ENCODE measurements around the gene SLC25A21.
"Not testable (repeated sequence)": the region's sequence is repeated elsewhere in the genome, so short reads cannot be mapped to it uniquely, and the experiment has no call there.

Gene SLC25A21

DNA sequence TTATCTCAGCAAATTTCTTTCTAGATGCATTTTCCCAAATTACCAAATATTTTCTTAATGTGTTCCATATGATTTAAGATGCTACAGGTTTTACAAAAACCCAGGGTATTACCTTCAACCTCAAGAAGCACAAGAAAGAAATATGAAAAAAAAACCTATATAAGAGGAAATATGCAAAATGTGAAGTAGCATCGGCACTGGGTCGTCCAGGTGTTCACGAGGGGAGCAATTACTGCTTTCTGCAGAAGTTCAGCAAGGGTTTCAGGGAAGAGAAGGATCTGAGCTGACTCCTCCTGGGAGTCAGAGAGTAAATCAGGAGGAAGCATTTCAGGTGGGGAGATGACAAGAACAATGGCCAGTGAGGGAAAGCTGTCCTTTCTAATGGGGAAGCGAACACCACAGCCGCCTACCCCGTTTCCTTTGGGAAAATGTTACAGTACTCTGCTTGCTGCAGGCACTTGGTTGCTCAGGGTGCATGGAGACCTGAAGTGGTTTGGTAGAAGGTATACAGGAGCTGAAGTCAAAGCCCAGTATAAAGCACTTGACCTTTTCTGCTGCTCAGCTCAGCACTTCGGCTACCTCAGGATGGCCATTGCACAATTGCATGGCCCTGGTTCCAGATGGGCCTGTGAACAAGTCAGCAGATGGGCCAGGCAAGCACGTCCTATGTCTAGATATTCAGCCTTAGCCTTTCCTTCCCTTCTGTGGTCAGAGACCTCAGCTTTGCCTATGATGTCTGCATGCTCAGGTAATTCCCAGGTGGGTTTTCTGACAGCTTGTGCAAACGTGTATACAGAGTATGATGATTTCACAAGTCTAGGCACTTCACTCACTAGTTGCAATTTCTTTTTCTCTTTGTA lies 355.1 kb downstream of the SLC25A21 start:
- no peak for DNase-seq

- no peak for DNase-seq
Measured at GRCh38 chr14:36816481-36816880, 355.9 kb downstream of the SLC25A21 start.

DNA sequence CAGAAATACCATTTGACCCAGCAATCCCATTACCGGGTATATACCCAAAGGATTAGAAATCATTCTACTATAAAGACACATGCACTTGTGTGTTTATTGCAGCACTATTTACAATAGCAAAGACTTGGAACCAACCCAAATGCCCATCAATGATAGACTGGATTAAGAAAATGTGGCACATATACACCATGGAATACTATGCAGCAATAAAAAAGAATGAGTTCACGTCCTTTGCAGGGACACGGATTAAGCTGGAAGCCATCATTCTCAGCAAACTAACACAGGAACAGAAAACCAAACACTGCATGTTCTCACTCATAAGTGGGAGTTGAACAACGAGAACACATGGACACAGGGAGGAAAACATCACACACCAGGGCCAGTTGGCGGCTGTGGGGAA lies 357.6 kb downstream of the SLC25A21 start:
- DNase-seq: not testable (repeated sequence)

- DNase-seq: no peak
Measured at GRCh38 chr14:36810209-36810608, 362.2 kb downstream of the SLC25A21 start.

- no peak for DNase-seq
Measured at GRCh38 chr14:36807727-36808126, 364.7 kb downstream of the SLC25A21 start.

- DNase-seq: no peak
Measured at GRCh38 chr14:36805131-36805559, 367.3 kb downstream of the SLC25A21 start.

GRCh38 chr14:36797634-36798033 lies 374.8 kb downstream of the SLC25A21 start:
- DNase-seq: no peak

DNA sequence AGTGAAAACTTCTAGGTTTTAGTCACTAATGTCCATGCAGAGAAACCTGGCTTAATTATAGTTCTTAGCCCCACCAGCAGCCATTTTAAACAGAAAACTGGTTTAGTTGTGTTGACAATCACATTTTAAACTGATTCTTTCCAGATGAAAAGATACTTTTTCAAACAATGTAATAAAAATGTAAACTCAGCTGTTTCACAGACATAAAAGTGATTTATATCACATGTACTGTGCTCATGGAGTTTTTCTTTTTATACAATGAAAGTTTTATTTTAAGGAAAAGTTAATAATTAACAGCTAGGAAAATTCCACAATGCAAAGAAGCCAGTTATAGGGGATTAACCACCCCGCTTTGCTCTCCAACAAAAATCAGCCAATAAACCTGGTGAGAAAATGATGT lies 381.0 kb downstream of the SLC25A21 start:
- no peak for DNase-seq

GRCh38 chr14:36785511-36785910 lies 386.9 kb downstream of the SLC25A21 start:
- no peak for DNase-seq

- no peak for DNase-seq
Measured at GRCh38 chr14:36784541-36784940, 387.9 kb downstream of the SLC25A21 start.

DNA sequence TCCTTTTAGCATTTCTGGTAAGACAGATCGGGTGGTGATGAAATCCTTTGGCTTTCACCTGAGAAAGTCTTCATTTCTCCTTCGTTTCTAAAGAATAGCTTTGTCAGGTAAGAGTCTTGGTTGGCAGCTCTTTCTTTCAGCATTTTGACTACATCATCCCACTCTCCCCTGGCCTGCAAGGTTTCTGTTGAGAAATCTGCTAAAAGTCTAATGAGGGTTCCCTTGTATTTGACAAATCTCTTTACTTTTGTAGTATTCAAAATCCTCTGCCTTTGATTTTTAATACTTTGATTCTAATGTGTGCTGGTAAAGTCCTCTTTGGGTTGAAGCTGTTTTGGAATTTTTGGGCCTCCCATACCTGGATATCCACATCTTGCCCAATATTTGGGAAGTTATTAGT lies 390.5 kb downstream of the SLC25A21 start:
- no peak for DNase-seq

DNA sequence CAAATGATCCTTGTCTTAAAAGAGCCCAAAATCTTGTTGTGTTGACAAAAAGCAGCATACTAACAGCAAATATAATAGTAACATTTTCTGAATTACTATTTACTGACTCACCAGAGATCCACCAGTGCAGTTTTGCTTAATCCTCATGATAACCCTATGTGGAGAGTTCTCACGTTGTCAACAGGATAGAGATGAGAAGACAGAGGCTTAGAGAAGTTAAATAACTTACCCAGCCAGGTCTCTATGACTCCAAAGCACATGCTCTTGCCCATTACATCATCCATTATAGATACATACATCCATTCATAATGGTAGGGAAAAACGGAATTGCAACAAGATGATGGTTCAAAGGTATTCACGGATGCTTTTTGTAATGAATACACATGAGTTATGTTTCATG lies 398.8 kb downstream of the SLC25A21 start:
- DNase-seq: no peak

DNA sequence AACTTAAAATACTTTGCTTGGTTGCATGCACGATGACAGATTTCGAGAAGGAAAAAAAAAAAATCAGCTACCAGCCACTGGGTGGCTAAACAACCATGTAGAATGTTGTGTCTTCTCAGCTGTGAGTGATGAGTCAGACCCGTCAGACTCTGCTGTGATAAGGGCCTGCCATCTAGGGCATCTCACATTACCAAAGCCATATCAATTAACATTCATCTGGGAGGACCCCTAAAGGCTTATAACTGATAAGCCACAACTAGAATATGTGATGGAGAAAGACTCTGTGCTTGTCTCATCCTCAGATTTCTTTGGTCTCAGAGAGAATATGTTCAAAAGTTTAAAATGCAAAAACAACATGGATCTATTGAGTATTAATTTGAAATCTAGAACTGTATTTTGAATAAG lies 399.3 kb downstream of the SLC25A21 start:
- DNase-seq: no peak

DNA sequence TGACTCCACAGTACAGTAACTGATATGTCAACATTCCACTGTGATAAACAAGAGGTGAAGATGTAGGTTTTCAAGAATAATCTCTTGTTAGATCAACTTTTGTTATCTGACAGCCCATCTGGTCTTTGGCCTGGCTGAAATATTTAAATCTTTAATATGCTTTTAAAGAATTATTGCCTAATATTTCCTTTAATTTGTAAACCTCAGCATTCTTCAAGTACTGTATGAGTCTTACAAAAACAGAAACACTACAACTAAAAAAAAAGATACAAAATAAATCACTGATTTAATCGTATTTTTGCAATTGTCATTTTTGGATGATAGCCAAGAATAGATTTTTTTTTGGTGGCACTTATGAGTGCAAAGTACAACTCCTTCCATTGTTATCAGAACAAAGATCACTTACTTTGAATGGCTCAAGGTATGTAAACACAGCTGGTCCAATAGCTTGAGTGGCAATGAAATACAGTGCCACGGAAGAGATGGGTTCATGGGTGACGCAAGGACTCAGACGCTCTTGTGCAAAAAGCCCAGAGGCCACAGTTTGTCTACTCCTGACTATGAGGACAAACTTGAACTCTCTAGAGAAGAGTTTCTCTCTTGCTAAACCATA lies 401.3 kb downstream of the SLC25A21 start:
- DNase-seq: no peak

- no peak for DNase-seq
Measured at GRCh38 chr14:36768638-36769337, 403.6 kb downstream of the SLC25A21 start.

DNA sequence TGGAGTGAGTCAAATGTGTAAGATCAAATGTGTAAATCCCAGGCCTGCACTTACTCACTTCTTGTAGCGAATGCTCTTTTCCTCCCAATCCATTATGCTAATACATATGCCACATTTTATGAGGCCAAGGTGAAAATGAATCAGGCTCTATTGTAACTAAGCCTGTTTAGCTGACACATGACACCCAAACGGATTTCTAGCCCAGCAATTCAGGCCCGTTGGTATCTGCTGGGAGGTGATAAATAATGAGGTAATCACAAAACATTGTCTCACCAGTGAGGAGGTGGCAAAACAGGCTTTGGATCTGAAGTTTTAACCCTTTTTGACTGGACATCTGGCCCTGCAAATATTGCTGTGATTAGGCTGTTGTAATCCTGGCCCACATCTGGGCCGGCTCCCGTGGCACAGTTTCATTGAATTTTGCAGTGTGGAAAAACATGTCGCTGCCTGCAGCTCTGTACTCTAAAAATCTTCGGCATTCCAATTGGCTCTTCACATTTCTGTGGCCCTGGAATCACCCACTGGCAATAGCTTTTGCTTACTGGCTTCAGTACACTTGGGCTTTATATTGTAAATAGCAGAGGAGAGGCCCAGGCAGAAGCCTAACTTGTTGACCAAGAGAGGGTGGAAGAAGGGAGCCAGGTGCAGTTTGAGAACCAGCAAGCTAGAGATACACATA lies 404.7 kb downstream of the SLC25A21 start:
- no peak for DNase-seq

DNA sequence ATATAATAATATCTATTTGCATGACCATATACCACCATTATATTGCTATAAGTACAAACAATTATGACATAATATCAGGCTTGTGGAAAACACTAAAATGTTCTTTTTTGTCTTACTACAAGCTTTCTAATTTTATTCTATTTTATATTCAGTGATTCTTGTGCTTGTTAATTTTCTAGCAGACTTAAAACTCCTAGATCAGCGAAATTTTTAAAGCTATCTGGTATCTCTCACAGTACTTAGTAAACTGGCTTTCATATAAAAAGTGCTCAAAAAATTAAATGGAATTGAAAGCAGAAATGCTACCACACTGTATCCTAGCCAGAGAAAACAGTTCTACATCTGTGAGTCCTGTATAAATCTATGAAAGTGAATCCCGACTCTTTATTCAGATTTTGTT lies 405.4 kb downstream of the SLC25A21 start:
- DNase-seq: no peak

DNA sequence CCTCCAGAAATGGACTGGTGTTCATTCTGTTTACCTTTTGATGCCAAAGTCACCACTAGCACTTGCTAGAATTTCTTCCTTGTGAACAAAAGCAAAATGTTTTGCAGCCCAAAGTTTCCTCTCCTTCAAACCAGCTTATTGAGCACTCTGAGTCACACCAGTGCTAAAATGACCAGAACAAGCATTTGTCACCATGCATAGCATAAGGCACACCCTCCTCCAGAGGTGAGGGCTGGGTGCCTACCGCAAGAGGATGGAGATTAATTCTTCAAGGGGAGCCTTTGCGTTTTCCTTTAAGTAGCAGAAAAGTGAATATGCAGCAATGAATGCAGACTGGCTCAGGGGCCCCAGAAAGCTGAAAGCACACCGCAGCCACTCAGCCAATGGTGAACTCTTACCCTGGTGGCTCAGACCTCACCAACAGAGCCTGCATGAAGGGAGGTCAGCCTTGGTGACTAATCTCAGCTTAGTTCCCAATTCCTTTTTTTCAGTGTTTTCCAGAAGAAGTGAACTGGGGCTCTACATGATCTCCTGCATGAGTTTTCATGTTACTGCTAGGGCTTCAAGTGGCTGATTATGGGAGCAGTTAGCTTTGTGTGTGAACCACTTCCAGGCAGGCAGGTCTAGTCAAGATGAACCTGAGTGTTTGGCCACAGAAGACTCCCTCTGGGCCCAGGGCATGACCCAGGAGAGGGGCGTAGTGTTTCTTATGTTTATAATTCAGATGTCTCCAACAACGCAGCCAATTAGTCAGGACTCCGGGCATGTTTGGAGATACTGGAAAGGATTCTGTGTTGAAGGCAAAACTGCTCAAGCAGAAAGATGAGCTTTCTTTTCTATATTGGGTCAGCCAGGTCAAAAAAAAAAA lies 414.4 kb downstream of the SLC25A21 start:
- DNase-seq: no peak

GRCh38 chr14:36756226-36756625 lies 416.2 kb downstream of the SLC25A21 start:
- no peak for DNase-seq

DNA sequence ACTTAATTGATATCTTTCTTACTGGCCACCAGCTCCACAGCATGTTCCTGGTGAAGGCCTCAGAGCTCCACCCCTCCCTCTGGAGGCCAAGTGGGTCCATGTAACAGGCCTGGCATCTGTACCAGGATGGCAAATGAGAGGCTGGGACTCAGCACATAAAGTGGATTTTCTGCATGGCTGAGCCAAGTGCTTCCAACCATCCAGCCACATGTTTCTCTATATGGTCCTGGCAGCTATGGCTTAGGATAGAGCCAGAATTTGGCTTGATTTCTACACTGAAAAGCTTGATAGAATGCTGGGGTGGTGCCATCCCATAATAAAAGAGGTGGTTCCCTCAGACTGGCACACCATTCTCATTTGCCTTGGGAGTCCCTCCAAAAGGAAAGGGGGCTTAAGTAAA lies 416.6 kb downstream of the SLC25A21 start:
- DNase-seq: no peak

DNA sequence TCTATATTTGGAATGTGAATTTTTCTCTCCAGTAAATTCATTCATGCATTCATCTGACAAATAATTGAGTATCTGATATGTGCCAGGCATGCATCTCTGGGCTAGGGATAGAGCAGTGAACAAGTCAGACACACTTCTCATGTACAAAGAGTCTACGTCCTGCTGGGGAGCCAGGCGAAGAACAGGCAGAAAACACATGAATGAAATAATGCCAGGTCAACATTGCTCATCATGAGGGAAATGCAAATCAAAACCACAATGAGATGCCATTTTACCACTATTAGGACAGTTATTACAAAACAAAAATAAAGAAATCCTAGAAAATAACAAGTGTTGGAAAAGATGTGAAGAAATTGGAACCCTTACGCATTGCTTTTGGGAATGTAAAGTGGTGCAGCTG lies 420.5 kb downstream of the SLC25A21 start:
- DNase-seq: no peak

- DNase-seq: no peak
Measured at GRCh38 chr14:36751106-36751505, 421.3 kb downstream of the SLC25A21 start.

All from cerebellar nuclear complex (tissue), 1 donor.